Activated naive CD4-positive, alpha-beta T cell treated with anti-CD3 and anti-CD28 coated beads for 36 hours (primary cell): ENCODE measurements around the gene PRTFDC1. TPM values are rescaled to one million over a fixed set of nuclear protein-coding genes. Genes with fewer than 3 reads are reported as not detected.

ENCODE experiments used
- CTCF ChIA-PET: fragments of 350-600 bp; sonication (Branson Sonifier 250); formaldehyde crosslinking; loops from one replicate; lab custom pipeline; 2021; ENCODE audit warnings: antibody characterized with exemption; lab: Charles Lee
- DNase-seq: peaks from one replicate; pipeline ENCODE4 v3.0.0-alpha.2; 2020
- H3K27ac Mint-ChIP-seq: one replicate; pipeline ENCODE4 v1.8.0; 2021; ENCODE audit warnings: mild to moderate bottlenecking, mixed read lengths
- H3K27me3 Mint-ChIP-seq: one replicate; pipeline ENCODE4 v1.8.0; 2021; ENCODE audit warnings: low read depth, mixed read lengths
- H3K36me3 Mint-ChIP-seq: one replicate; pipeline ENCODE4 v1.8.0; 2021; ENCODE audit warnings: low read depth, mixed read lengths
- H3K4me1 Mint-ChIP-seq: one replicate; pipeline ENCODE4 v1.8.0; 2021; ENCODE audit warnings: low read depth, mixed read lengths
- H3K4me3 Mint-ChIP-seq: one replicate; pipeline ENCODE4 v1.8.0; 2021; ENCODE audit warnings: mild to moderate bottlenecking, moderate library complexity, mixed read lengths
- H3K9me3 Mint-ChIP-seq: one replicate; pipeline ENCODE4 v1.8.0; 2021; ENCODE audit warnings: mixed read lengths
- intact Hi-C: fragments of 100-400 bp; cut with micrococcal nuclease; formaldehyde crosslinking; loops from one replicate; pipeline ENCODE4 v1.15.1; 2023
- total RNA-seq, 2 experiments: library from RNA; stranded (reverse); gene quantifications; one replicate each; pipeline ENCODE4 v1.2.3, GENCODE V29; 2021

The PRTFDC1 gene
- total RNA-seq = 1 to 10 TPM in 1 of 2 experiments, under 1 TPM in 1; 0.99 to 1.1 TPM

- DNase-seq = peak; percentile 37
- Mint-ChIP-seq H3K9me3 (no peaks in the 10 kb centered on the region), H3K36me3 (no peaks in the 10 kb centered on the region), H3K4me3 (peak within 1 kb of the TSS; percentile 72), H3K27me3 (no peaks in the 10 kb centered on the region), H3K4me1 (peaks cover 21% of the 10 kb centered on the region), H3K27ac (no peak within 1 kb of the TSS)
- intact Hi-C loops = loop anchor here (1.0 kb wide), 2 partner anchors 228 to 309 kb away; no protein-coding TSS in a partner anchor
- CTCF ChIA-PET = interaction anchor here (1.0 to 1.4 kb wide), 3 partner anchors 23 to 334 kb away, joined by 4 to 8 read pairs (median 5); no protein-coding TSS in a partner anchor
Observed at GRCh38 chr10:24952143-24952706, at the start of gene PRTFDC1. TSS of gene PRTFDC1 (minus strand) at chr10:24952606. CDS start at chr10:24952575, 31 bp downstream.

GRCh38 chr10:24998044-24998443, 45.6 kb upstream of the PRTFDC1 start:
- intact Hi-C loops = no loop called here
- no peak overlapping the region for H3K27ac Mint-ChIP-seq
- no peaks in the 10 kb centered on the region for H3K27me3 Mint-ChIP-seq
- peaks cover 8% of the 10 kb centered on the region for H3K9me3 Mint-ChIP-seq
- DNase-seq = no peak
- peaks cover 3% of the 10 kb centered on the region for H3K36me3 Mint-ChIP-seq
- H3K4me3 Mint-ChIP-seq = no peak overlapping the region
- CTCF ChIA-PET = no interaction called here
- H3K4me1 Mint-ChIP-seq = no peaks in the 10 kb centered on the region

GRCh38 chr10:24995072-24995471, 42.7 kb upstream of the PRTFDC1 start:
- intact Hi-C loops = no loop called here
- Mint-ChIP-seq H3K27me3 (peaks cover 3% of the 10 kb centered on the region), H3K4me1 (no peaks in the 10 kb centered on the region), H3K27ac (no peak overlapping the region), H3K4me3 (no peak overlapping the region), H3K9me3 (no peaks in the 10 kb centered on the region), H3K36me3 (no peaks in the 10 kb centered on the region)
- CTCF ChIA-PET = no interaction called here
- no peak for DNase-seq

GRCh38 chr10:24993237-24993958, 41.0 kb upstream of the PRTFDC1 start:
- Mint-ChIP-seq H3K36me3 (no peaks in the 10 kb centered on the region), H3K27ac (no peak overlapping the region)

GRCh38 chr10:24992512-24993133, 40.2 kb upstream of the PRTFDC1 start:
- CTCF ChIA-PET = interaction anchor here (1.5 kb wide), 1 partner anchor 350 kb away, joined by 4 read pairs; no protein-coding TSS in a partner anchor

More at GRCh38 chr10:24993237-24993958, 41.0 kb upstream of the PRTFDC1 start:
- CTCF ChIA-PET = interaction anchor here (1.5 kb wide), 1 partner anchor 350 kb away, joined by 4 read pairs; no protein-coding TSS in a partner anchor
- Mint-ChIP-seq H3K27me3 (peaks cover 3% of the 10 kb centered on the region), H3K4me1 (no peaks in the 10 kb centered on the region), H3K4me3 (no peak overlapping the region), H3K9me3 (no peaks in the 10 kb centered on the region)
- intact Hi-C loops = no loop called here
- no peak for DNase-seq

GRCh38 chr10:24991298-24991697, 38.9 kb upstream of the PRTFDC1 start:
- Mint-ChIP-seq H3K4me3 (no peak overlapping the region), H3K27ac (no peak overlapping the region), H3K36me3 (no peaks in the 10 kb centered on the region), H3K9me3 (no peaks in the 10 kb centered on the region), H3K4me1 (no peaks in the 10 kb centered on the region), H3K27me3 (peaks cover 3% of the 10 kb centered on the region)
- CTCF ChIA-PET = no interaction called here
- intact Hi-C loops = no loop called here
- DNase-seq = no peak

More at GRCh38 chr10:24992512-24993133, 40.2 kb upstream of the PRTFDC1 start:
- intact Hi-C loops = no loop called here
- H3K27me3 Mint-ChIP-seq = peaks cover 3% of the 10 kb centered on the region
- DNase-seq = no peak
- H3K9me3 Mint-ChIP-seq = no peaks in the 10 kb centered on the region
- H3K4me1 Mint-ChIP-seq = no peaks in the 10 kb centered on the region
- no peak overlapping the region for H3K4me3 Mint-ChIP-seq
- H3K36me3 Mint-ChIP-seq = no peaks in the 10 kb centered on the region
- H3K27ac Mint-ChIP-seq = no peak overlapping the region

- CTCF ChIA-PET = interaction anchor here (1.1 to 1.4 kb wide), 2 partner anchors 175 to 344 kb away, joined by 3 to 5 read pairs; no protein-coding TSS in a partner anchor
- Mint-ChIP-seq H3K9me3 (no peaks in the 10 kb centered on the region), H3K27ac (no peak overlapping the region), H3K27me3 (peaks cover 3% of the 10 kb centered on the region), H3K36me3 (no peaks in the 10 kb centered on the region), H3K4me3 (no peak overlapping the region), H3K4me1 (no peaks in the 10 kb centered on the region)
- intact Hi-C loops = loop anchor here (1.0 kb wide), 1 partner anchor 347 kb away; no protein-coding TSS in a partner anchor
- DNase-seq = no peak
Observed at GRCh38 chr10:24989867-24990266, 37.5 kb upstream of the PRTFDC1 start.

GRCh38 chr10:24988831-24989640, 36.6 kb upstream of the PRTFDC1 start:
- Mint-ChIP-seq H3K4me3 (no peak overlapping the region), H3K27ac (no peak overlapping the region), H3K36me3 (no peaks in the 10 kb centered on the region), H3K4me1 (no peaks in the 10 kb centered on the region), H3K27me3 (peaks cover 3% of the 10 kb centered on the region), H3K9me3 (no peaks in the 10 kb centered on the region)
- DNase-seq = no peak
- CTCF ChIA-PET = interaction anchor here (1.0 to 1.4 kb wide), 3 partner anchors 174 to 367 kb away, joined by 3 to 5 read pairs (median 3); no protein-coding TSS in a partner anchor
- intact Hi-C loops = no loop called here

- no peak for DNase-seq
- Mint-ChIP-seq H3K27me3 (no peaks in the 10 kb centered on the region), H3K4me3 (no peak overlapping the region), H3K27ac (no peak overlapping the region), H3K9me3 (no peaks in the 10 kb centered on the region), H3K36me3 (no peaks in the 10 kb centered on the region), H3K4me1 (peaks cover 11% of the 10 kb centered on the region)
- intact Hi-C loops = no loop called here
- CTCF ChIA-PET = no interaction called here
Observed at GRCh38 chr10:24984906-24985305, 32.5 kb upstream of the PRTFDC1 start.

GRCh38 chr10:24983946-24984345, 31.5 kb upstream of the PRTFDC1 start:
- CTCF ChIA-PET = no interaction called here
- intact Hi-C loops = no loop called here
- no peak for DNase-seq
- H3K4me3 Mint-ChIP-seq = no peak overlapping the region
- no peaks in the 10 kb centered on the region for H3K9me3 Mint-ChIP-seq
- no peak overlapping the region for H3K27ac Mint-ChIP-seq
- H3K4me1 Mint-ChIP-seq = peaks cover 11% of the 10 kb centered on the region
- H3K36me3 Mint-ChIP-seq = no peaks in the 10 kb centered on the region
- H3K27me3 Mint-ChIP-seq = no peaks in the 10 kb centered on the region

- Mint-ChIP-seq H3K9me3 (no peaks in the 10 kb centered on the region), H3K4me1 (peaks cover 11% of the 10 kb centered on the region), H3K27ac (no peak overlapping the region), H3K4me3 (no peak overlapping the region), H3K27me3 (no peaks in the 10 kb centered on the region), H3K36me3 (no peaks in the 10 kb centered on the region)
- intact Hi-C loops = no loop called here
- CTCF ChIA-PET = no interaction called here
- no peak for DNase-seq
Observed at GRCh38 chr10:24983130-24983529, 30.7 kb upstream of the PRTFDC1 start.
